Thoracic aorta (tissue), 2 donors: ENCODE results near the gene PCYOX1L. TPM values are rescaled to one million over a fixed set of nuclear protein-coding genes. Genes with fewer than 3 reads are reported as not detected.

Experiments
- ATAC-seq: fragments of 150-250 bp; one replicate; pipeline ENCODE4 v1.8.0; 2017; ENCODE audit warnings: low read depth; ENCODE audit not compliant: insufficient number of reproducible peaks, low FRiP score
- DNase-seq: peaks from one replicate; pipeline ENCODE4 v3.0.0-alpha.2; 2020; ENCODE audit warnings: low spot score
- H3K27ac ChIP-seq, 2 donors: fragments of 200-600 bp; sonication (generic); 1 replicate in 1 of 2; 2 replicates in 1 of 2; pipeline ENCODE4 v1.5.1; 2016; ENCODE audit warnings: mild to moderate bottlenecking in 2 of 2, moderate library complexity in 2 of 2
- H3K27me3 ChIP-seq: fragments of 200-600 bp; sonication (generic); replicated peaks from 2 replicates; pipeline ENCODE4 v1.6.0; 2016; ENCODE audit warnings: mild to moderate bottlenecking; ENCODE audit not compliant: insufficient read depth
- H3K36me3 ChIP-seq: fragments of 200-600 bp; sonication (generic); one replicate; pipeline ENCODE4 v1.5.1; 2016
- H3K4me1 ChIP-seq, 2 donors: fragments of 200-600 bp; sonication (generic); 1 replicate in 1 of 2; 2 replicates in 1 of 2; pipeline versions ENCODE4 v1.5.1 to v1.6.0; 2016; ENCODE audit warnings: low read depth in 2 of 2, mild to moderate bottlenecking in 1 of 2; ENCODE audit not compliant: control insufficient read depth in 1 of 2
- H3K4me3 ChIP-seq: fragments of 200-600 bp; sonication (generic); 2 replicates; pipeline ENCODE4 v1.5.1; 2016; ENCODE audit warnings: mild to moderate bottlenecking
- H3K9me3 ChIP-seq: fragments of 200-600 bp; sonication (generic); 2 replicates; pipeline ENCODE4 v1.5.1; 2016
- CTCF ChIP-seq: fragments of 200-600 bp; sonication (generic); IDR thresholded peaks from one replicate; pipeline ENCODE4 v1.5.1; 2019; ENCODE audit warnings: antibody characterized with exemption
- total RNA-seq, 2 donors: library from RNA; depleted of rRNA; stranded (reverse); fragments of >200 nt; gene quantifications; one replicate each; pipeline versions ENCODE4 v1.1.0 to v1.2.3, GENCODE V29; 2016

Gene PCYOX1L
- total RNA-seq, 2 donors from 2014 or later: 7.3 to 7.8 TPM

GRCh38 chr5:149362541-149362940, 4.7 kb downstream of the PCYOX1L start:
- no peaks in the 10 kb centered on the region for H3K9me3 ChIP-seq
- H3K36me3 ChIP-seq: no peaks in the 10 kb centered on the region
- no peak overlapping the region for H3K27ac ChIP-seq
- no peak for ATAC-seq
- H3K27me3 ChIP-seq: no peaks in the 10 kb centered on the region
- TF ChIP-seq CTCF: no peak
- DNase-seq: no peak
- no peak overlapping the region for H3K4me3 ChIP-seq
- peaks cover 0 to 14% of the 10 kb centered on the region in 2 donors for H3K4me1 ChIP-seq

- peaks cover 3 to 18% of the 10 kb centered on the region in 2 donors for H3K4me1 ChIP-seq
- ATAC-seq: no peak
These were observed 5.5 kb downstream of the PCYOX1L start for GRCh38 chr5:149363358-149363757.

GRCh38 chr5:149363936-149364335, 6.1 kb downstream of the PCYOX1L start:
- no peak for ATAC-seq
- no peaks in the 10 kb centered on the region for H3K36me3 ChIP-seq
- TF ChIP-seq CTCF: no peak
- H3K4me3 ChIP-seq: no peak overlapping the region
- no peaks in the 10 kb centered on the region for H3K9me3 ChIP-seq
- no peak overlapping the region for H3K27ac ChIP-seq
- peaks cover 3 to 19% of the 10 kb centered on the region in 2 donors for H3K4me1 ChIP-seq
- DNase-seq: no peak
- no peaks in the 10 kb centered on the region for H3K27me3 ChIP-seq

More at GRCh38 chr5:149363358-149363757, 5.5 kb downstream of the PCYOX1L start:
- no peak for DNase-seq
- H3K36me3 ChIP-seq: no peaks in the 10 kb centered on the region
- no peaks in the 10 kb centered on the region for H3K27me3 ChIP-seq
- no peaks in the 10 kb centered on the region for H3K9me3 ChIP-seq
- no peak overlapping the region for H3K4me3 ChIP-seq
- H3K27ac ChIP-seq: no peak overlapping the region
- no peak for TF ChIP-seq CTCF

GRCh38 chr5:149364719-149365118, 6.9 kb downstream of the PCYOX1L start:
- Histone ChIP-seq H3K27me3 (no peaks in the 10 kb centered on the region), H3K36me3 (no peaks in the 10 kb centered on the region), H3K27ac (no peak overlapping the region), H3K4me1 (peaks cover 3 to 27% of the 10 kb centered on the region in 2 donors), H3K9me3 (no peaks in the 10 kb centered on the region), H3K4me3 (no peak overlapping the region)
- ATAC-seq (no peak), DNase-seq (no peak)
- TF ChIP-seq CTCF: no peak

- Histone ChIP-seq H3K4me1 (peaks cover 3 to 34% of the 10 kb centered on the region in 2 donors), H3K27me3 (no peaks in the 10 kb centered on the region), H3K9me3 (no peaks in the 10 kb centered on the region), H3K36me3 (no peaks in the 10 kb centered on the region), H3K27ac (no peak overlapping the region), H3K4me3 (no peak overlapping the region)
- TF ChIP-seq CTCF: no peak
- no peak for ATAC-seq
- no peak for DNase-seq
These were observed 7.6 kb downstream of the PCYOX1L start for GRCh38 chr5:149365418-149365817.
